NT2/D1 (cell line): Measurements from ENCODE around the gene PHLDB1.

ENCODE experiments used
- YY1 ChIP-seq: IDR thresholded peaks from 2 replicates; pipeline ENCODE4 v1.6.1; 2011; ENCODE audit not compliant: insufficient read length, insufficient read depth
- ZNF274 ChIP-seq: IDR thresholded peaks from 2 replicates; pipeline ENCODE4 v1.6.1; 2011; ENCODE audit warnings: mild to moderate bottlenecking, low read depth, low read length

DNA sequence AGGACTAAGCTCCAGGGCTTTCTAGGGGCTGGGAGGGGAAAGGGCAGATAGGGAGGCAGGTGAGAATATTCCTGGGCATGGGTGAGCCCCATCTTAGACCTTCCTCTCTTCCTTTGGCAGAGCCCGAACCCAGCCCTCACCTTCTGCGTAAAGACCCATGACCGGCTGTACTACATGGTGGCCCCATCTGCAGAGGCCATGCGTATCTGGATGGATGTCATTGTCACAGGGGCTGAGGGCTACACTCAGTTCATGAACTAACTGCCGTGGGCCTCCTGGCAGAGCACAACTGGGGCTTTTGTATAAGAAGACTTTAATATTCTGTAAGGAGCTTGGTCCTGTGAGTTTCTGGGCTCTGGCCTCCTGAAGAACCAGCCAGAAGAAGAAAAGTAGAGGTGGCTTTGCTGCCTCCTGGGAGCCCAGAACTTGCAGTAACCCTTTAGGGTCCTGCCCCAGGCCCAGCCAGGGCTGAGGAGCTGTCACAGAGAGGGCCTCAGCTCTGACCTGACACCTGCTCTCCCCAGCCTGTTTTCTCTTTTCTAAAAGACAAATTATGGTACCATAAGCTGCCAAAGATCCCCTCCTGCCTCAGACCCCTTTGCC, 49.2 kb downstream of the PHLDB1 start:
- TF ChIP-seq YY1: no peak
- TF ChIP-seq ZNF274: no peak
